ENCODE results near the gene SORT1.

DNA sequence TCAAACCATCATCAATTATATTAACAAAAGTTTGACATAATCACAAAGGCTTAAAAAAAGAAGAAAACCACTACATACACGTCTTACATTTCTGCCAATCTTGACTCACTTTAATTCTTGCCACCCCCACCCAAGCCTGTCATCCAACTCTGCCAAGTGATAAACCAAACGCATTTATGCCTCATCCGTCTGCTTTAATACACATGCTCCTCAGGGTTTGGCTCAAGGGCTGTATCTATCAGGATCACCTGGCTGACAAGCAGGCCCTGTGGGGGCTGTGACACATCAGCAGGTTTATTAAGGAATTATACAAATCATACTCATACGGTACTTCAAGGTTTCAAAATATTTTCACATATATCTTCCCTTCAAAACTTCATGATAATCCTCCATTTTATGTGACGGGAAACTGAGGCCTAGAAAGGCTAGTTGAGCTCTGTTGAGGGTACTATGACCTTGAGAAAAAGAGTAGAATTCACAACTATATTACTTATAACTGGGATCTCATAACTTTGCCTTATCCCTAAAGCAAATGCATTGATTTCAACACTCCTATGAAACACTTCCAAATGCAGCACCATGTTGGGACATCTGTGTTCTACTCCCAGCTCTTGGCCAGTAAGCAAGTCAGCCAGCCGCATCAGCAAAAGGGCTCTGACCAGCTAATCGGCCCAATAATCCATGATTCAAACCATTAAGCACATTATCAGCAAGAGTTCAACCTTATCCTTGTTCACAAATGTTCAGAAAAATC lies 8.7 kb downstream of the SORT1 start:
- TF ChIP-seq, protein P1, sequence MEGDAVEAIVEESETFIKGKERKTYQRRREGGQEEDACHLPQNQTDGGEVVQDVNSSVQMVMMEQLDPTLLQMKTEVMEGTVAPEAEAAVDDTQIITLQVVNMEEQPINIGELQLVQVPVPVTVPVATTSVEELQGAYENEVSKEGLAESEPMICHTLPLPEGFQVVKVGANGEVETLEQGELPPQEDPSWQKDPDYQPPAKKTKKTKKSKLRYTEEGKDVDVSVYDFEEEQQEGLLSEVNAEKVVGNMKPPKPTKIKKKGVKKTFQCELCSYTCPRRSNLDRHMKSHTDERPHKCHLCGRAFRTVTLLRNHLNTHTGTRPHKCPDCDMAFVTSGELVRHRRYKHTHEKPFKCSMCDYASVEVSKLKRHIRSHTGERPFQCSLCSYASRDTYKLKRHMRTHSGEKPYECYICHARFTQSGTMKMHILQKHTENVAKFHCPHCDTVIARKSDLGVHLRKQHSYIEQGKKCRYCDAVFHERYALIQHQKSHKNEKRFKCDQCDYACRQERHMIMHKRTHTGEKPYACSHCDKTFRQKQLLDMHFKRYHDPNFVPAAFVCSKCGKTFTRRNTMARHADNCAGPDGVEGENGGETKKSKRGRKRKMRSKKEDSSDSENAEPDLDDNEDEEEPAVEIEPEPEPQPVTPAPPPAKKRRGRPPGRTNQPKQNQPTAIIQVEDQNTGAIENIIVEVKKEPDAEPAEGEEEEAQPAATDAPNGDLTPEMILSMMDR (IDR thresholded peaks at IDR 0.05; ENCODE audit: poor library complexity, severe bottlenecking): no peak
- TF ChIP-seq POLR2AphosphoS5 (IDR thresholded peaks at IDR 0.05): no peak
